ENCODE results near the gene MAST1.
"Not testable (repeated sequence)": the region's sequence is repeated elsewhere in the genome, so short reads cannot be mapped to it uniquely, and the experiment has no call there.

The MAST1 gene

DNA sequence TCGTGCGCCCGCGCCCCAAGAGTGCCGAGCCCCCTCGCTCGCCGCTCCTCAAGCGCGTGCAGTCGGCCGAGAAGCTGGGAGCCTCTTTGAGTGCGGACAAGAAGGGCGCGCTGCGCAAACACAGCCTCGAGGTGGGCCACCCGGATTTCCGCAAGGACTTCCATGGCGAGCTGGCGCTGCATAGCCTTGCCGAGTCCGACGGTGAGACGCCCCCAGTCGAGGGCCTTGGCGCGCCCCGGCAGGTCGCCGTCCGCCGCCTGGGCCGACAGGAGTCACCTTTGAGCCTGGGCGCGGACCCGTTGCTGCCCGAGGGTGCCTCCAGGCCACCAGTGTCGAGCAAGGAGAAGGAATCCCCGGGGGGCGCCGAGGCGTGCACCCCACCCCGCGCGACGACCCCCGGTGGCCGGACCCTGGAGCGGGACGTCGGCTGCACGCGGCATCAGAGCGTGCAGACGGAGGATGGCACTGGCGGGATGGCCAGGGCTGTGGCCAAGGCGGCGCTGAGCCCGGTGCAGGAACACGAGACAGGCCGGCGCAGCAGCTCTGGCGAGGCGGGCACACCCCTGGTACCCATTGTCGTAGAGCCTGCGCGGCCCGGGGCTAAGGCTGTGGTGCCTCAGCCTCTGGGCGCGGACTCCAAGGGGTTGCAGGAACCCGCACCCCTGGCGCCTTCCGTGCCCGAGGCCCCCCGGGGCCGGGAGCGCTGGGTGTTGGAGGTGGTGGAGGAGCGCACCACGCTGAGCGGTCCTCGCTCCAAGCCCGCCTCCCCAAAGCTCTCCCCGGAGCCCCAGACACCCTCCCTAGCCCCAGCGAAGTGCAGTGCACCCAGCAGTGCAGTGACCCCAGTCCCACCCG is 35.8 kb downstream of the MAST1 start:
- no peak for DNase-seq

DNA sequence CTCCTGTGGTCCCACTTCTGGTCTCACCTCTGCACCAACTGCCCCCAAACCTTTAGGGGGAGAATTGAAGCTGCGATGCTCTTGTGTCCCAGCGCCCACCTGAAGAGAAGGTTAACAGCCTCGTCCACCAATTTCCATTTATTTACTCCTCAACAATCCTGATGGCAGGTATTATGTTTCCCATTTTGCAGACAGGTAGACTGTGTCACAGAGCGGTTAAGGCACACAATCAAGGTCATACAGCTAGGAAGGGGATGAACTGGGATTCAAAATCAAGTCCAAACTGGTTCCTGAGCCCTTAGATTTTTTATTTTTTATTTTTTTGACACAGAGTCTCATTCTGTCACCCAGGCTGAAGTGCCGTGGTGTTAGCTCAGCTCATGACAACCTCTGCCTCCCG is 36.8 kb downstream of the MAST1 start:
- DNase-seq: no peak

DNA sequence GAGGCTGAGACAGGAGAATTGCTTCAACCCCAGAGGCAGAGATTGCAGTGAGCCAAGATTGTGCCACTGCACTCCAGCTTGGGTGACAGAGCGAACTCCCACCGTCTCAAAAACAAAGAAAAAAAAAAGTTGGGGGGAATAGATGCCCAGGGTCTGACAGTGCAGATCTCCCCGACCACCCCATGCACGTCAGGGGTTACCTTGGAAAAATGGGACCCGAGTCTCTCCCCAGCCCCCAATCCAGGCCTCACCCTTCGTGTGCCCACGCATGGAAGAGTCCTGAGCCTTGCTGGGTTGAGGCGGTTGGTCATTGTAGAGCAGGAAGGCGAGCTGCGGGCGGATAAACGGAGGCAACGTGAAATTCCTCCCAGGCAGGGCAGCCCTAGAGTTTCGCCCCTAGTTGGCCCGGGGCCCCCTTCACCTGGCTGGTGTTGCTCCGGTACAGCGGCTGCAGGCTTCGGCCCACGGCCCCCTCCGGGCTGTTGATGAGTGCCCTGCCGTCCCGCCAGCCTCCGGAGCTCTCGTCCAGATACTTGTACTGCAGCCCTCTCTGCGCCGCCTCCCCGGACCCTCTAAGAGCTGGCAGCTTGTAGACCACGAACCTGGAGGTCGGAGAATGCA is 42.3 kb downstream of the MAST1 start:
- DNase-seq: no peak

DNA sequence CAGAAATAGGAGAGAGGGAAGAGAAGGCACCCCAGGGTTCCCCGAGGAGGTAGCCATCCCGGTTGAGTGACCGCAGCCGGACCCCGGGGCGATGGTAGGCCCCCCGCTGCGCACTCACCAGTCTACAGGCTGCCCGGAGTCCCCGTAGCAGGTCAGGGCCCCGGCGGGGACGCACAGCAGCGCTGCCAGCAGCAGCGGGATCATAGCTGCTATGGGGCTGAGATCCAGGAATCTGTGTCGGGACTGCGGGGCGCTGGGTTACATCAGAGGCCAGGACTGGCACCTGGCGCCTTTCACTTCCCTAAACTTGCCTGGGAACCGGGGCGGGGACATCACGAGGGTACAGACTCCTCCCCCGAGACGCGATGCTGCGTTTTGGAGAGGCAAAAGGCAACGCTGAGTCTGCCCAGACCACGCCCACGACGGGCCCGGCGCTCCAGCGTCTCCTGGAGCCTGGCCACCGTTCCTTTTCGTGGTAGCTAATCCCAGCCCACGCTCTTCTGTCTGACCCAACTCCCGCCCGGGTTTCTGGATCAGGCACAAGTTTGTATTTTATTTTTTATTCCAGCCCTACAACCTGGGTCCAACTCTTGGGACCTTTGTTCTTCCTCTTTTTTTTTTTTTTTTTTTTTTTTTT is 43.0 kb downstream of the MAST1 start, which contains the start of gene DNASE2:
DNASE2 (minus strand) TSS at position 278 of the 637 bp plus-strand sequence; CDS start at position 204, 74 bp downstream.
- peak; percentile 72 for DNase-seq

DNA sequence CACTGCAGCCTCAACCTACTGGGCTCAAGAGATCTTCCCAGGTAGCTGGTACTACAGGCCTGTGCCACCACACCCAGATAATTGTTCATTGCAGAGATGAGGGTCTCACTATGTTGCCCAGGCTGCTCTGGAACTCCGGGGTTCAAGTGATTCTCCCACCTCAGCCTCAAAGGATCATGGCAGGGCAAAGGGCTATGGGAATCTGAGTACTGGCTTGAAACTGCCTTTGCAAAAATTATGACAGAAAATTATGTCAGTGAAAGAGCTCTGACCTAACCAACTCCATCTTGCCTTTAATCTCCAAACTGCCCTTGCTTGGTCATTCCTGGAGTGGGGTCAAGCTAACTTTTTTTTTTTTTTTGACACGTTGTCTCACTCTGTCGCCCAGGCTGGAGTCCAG is 44.3 kb downstream of the MAST1 start:
- no peak for DNase-seq

DNA sequence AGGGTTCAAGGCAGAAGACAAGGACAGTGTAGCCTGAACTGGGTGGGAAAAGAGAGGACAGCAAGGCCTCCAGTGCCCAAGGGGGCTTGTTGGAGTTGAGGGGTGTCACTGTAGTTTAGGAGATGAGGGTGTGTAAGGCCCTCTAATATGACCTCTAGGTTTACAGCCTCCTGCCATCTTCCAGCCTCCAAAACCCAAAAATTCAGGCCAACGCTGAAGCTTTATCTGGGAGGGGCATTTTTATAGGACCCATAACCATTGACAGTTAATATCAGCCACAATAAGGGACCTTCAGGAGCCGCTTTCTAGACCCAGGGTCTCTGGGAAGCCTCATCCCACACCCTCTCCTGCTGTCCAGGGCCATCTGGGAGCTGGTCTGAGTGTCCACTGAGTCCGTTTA is 45.9 kb downstream of the MAST1 start:
- DNase-seq: no peak

DNA sequence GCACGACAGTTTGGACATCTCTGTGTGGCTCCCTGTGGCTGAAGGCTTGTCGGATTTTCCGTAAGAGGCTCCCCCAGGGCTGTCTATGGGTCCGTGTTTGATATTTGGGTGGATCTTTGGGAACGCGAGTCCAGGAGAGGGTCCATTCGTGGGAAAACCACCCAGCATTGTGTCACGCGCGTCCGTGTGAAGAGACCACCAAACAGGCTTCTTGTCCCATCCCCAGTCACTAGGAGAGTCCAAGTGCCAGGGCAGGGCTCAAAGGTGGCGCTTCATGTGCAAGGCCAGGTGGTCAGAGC is 46.3 kb downstream of the MAST1 start:
- DNase-seq: no peak

DNA sequence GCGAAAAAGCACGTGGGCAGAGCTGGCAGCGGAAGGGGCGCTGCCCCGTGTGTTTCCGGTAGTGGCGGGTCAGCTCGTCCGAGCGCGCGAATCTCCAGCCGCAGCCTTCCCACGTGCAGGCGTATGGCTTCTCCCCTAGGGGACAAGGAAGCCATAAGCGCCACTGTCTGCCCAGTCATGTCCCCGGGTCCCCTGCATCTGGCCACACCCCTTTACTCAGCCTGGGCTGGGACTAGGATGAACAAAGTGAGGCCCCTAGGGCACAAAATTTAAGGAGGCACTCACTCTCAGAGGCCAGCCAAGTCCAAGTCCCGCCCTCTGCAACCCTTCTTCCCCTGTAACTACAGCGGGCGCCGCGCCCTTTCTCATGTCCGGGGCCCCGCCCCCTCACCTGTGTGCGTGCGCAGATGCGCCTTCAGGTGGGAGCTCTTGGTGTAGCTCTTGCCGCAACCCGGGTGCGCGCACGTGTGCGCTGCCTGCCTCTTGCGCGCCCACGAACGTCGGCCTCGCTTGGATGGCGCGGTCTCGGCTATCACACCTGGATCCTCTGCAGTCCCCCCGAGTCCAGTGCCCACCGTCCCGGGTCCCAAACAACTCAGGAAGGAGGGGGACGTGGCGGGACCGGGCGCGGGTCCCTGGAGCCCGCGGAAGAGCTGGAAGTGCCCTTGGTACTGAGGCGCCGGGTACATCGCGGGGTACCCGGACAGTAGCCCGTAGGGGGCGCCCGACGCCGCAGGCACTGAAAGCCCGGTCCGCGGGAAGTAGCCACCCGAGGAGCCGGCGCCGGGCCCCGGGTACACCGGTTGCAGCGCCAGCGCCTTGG is 46.8 kb downstream of the MAST1 start:
- no peak for DNase-seq

DNA sequence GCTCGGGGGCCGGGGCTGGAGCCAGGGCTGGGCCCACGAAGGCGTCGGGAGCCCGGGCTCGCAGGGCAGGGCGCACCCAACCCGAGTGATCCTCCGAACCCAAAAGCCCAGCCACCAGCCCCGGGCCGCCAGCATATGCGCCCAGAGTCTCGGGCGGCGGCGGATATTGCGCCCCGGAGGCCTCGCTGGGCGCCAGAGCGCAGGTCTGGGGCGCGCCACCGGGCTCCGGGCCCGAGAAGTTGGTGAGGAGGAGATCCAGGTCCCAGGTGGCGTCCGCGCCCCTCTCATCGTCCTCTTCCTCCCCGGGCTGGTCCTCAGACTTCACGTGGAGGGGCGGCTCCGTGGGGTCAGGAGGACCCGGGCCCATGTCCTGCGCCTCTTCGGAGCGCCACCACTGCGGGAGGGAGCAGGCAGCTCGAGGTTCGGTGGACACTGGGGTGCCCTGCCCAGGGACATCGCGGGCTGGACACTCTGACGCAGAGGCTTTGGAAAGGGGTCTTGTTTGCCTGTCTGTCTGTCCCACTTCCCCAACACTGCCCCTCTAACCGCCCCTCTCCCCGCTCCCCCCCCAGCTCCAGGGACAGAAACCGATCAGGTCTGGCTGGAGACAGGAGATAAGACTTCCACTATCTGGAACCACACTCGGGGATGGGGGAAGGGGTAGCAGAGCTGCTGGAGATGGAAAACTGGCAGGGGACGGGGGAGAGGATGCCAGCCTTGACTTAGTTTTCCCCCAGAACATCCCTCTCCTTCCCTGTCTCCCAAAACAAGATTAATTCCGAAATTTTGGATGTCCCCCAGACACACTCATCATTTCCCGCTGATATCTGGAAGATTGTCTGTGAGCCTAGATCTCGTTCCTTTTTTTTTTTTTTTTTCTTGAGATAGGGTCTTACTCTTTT is 47.7 kb downstream of the MAST1 start:
- no peak for DNase-seq

DNA sequence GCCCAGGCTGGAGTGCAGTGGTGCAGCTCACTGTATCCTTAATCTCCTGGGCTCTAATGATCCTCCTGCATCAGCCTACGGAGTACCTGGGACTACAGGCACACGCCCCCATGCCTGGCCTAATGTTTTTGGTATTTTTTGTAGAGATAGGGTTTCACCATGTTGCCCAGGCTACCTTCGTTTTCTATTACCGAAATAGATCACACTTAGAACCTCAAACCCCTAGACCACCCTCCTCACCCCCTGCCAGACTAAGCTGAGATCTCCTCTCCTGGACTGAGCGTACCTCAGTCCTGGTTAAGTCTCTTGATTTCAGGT is 48.3 kb downstream of the MAST1 start:
- DNase-seq: no peak

DNA sequence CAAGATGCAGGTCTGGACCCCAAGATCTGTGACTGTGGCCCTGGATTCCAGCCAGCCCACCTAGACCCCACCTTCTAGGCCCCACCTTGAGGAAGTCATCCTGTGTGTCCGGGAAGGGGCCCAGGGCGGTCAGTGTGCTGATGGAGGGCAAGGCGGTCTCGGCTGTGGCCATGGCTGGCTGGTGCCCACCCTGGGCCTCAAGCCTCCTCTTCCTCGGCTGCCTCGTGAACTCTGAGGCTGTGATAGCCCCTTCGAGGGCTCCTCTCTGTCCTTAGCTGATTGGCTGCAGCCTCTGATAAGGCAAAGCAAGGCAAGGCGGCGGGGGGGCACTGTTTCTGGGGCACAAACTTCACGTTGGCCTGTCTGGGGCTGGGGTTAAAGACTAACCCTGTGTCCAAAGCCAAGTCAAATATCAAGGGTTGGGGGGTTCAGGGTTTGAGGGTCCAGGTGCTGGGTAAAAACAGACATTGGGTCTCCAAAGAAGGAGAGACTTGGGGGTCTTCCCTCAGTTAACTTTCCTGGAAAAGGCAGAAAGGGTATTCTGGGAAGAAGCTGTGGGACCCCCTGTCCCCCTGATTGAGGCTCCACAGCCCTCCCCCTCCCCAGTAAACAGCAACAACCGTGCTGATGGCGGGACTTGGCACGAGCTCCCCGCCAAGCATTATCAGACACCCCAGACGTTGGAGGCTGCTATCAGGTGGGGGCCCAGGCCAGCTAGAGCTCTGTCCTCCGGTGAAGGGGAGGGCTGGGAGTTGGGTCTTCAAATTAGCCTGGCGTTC is 48.8 kb downstream of the MAST1 start, which contains the start of gene KLF1:
KLF1 (minus strand) TSS at position 233 of the 779 bp plus-strand sequence; CDS start at position 172, 61 bp downstream.
- DNase-seq: no peak

DNA sequence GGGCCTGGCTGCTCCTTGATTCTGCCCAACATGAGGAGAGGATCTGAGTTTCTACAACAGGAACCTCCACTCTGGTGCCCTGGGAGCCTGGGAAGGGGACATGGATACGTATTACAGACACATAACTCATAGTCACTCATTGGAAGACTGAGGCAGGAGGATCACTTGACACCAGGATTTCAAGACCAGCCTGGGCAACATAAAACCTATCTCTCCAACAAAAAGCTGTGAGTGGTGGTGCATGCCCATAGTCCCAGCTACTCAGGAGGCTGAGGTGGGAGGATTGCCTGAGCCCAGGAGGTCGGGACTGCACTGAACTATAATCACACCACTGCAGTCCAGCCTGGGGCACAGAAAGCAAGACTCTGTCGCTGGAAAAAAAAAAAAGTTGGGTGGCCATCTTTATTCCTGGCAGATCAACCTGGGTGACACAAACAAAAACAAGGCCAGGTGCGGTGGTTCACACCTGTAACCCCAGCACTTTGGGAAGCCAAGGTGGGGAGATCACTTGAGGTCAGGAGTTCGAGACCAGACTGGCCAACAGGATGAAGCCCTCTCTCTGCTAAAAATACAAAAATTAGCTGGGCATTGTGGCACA is 49.8 kb downstream of the MAST1 start:
- DNase-seq: no peak

DNA sequence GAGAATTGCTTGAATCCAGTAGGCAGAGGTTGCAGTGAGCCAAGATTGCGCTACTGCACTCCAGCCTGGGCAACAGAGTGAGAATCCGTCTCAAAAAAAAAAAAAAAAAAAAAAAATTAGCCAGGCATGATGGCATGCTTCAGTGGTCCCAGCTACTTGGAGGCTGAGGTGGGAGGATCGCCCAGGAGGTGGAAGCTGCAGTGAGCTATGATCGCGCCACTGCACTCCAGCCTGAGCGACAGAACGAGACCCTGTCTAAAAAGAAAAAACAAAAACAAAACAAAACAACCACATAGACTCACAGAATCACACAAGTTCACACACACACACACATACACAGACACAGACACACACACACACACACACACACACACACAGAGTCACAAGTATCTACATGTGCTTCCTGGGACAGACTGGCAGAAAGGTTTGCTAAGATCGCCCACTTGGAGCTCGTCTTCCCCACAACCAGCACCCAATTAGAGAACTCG is 52.0 kb downstream of the MAST1 start:
- DNase-seq: not testable (repeated sequence)

DNA sequence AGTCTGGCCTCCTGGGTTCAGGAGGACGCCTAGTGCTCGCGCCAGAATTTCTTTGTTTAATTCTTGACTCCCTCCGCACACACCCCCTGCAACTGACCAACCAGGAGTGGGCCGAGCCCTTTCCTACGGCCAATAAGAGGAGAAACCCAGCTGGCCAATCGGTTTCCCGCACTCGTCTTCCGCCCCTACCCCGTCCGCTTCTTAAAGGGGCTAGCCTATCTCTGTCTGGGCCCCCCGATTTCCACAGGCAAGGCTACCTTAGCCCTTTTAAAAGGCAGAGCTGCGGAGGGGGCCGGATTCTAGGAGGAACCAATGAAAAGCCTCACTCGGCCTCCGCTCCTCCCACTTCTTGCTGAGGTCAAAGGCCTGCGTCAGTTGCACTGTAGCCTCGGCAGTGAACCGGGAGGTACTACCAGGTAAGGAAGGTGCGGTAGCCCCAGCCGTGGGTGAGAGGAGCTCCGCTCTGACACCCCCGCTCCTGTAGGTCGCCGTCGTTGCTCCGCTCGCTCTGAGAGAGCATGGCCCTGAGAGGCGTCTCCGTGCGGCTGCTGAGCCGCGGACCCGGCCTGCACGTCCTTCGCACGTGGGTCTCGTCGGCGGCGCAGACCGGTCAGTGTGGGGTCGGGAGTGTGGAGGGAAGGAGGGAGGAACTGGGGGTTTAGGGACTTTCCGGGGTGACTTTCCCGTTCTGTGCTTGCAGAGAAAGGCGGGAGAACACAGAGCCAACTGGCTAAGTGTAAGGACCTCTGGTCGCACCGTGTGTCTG is 52.7 kb downstream of the MAST1 start, which contains the start of gene GCDH:
GCDH (plus strand) TSS at position 374 of the 766 bp plus-strand sequence; CDS start at position 519, 145 bp downstream.
- DNase-seq: peak; percentile 99

DNA sequence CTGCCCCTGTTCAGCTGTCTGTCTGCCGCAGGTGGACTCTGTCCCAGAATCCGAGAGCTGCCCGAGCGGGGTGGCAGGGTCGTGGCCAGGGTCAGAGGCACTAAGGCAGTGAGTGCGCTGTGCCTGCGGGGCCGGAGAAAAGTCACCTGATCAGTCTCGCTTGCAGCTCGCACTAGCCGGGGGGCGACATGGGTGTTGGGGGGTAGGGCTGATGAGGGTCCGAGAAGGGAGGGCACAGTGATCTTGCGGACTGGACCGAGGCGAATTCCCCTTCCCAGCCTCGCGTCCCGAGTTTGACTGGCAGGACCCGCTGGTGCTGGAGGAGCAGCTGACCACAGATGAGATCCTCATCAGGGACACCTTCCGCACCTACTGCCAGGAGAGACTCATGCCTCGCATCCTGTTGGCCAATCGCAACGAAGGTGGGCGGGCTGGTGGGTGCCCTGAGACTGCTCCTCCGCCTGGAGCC is 53.3 kb downstream of the MAST1 start:
- no peak for DNase-seq

DNA sequence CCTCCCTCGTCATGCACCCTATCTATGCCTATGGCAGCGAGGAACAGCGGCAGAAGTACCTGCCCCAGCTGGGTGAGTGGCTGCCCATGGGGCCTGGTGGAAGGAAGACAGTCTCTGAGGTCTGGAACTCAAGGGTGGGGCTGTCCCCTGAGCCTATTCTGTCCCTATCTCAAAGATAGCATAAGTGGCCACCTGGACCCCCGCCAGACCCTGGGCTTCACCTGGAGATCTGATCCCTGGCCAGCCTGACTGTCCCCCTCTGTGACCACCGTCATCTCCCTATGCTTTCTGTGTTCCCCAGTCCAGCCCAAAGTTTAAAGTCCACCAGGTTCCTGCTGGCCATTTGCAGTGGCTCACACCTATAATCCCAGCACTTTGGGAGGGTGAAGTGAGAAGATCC is 55.3 kb downstream of the MAST1 start:
- DNase-seq: no peak

DNA sequence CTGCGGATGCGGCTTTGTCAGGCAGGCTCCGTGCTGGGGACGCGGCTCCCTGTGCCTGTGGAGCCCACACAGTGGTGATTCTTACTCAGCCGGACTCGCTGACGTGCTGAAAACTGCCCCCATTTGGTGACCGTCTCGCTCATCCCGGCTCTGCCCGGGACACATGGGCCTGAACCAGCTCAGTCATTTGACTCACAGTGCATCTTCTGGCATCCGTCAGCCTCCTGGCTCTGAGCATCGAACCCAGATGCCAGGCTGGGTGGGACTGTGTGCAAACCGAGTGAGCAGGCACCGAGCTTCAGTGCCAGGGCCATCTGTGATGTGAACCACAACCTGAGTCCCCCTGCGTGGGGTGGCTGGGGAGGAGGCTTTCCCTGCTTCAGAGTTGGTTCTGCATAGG is 58.1 kb downstream of the MAST1 start:
- no peak for DNase-seq

DNA sequence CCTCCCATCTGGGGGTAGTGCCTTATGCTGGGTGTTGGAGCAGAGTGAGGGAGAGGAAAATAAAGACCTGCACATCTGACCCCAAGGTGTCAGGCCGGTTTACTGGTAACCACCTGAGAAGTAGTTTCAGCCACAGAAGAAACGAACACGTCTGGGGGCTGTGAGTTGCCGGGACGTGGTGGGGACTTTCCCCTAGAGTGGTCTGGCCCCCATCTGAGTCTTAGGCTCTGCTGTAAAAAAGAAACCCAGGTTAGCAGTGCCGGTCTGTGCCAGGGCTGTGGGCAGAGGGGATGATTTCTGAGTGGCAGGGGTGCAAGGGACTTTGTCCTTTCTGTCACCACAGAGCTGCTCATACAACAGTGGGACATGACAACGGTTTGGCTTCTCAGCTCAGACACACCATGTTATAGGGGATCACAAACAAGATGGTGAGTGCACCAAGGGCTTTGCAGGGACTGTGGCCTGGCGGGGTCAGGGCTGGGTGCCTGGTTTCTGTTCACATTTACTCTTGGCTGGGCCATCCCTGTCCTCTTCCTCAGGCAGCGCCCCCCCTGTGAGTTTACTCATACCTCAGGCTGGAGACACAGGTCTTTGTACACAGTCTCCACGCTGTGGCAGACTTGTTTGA is 61.7 kb downstream of the MAST1 start:
- no peak for DNase-seq

DNA sequence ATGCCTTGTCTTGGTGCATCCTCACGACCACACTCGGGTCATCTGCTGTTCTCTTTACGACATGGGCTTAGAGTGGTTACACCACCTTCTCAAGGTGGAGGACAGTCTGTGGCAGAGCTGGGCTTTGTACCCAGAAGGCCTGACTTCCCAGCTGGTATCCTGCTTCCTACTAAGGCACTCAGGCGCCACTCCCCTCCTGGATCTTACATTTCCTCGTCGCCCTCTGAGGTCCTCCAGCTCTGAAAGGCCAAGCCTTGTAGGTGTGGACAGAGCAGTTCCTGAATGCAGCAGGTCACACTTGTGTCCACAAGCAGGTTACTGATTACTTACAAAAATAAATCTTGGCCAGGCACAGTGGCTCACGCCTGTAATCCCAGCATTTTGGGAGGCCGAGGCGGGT is 68.9 kb downstream of the MAST1 start:
- DNase-seq: no peak

Data from kidney glomerular epithelial cell (primary cell).